ENCODE data around the gene OR6B1. TPM values are rescaled to one million over a fixed set of nuclear protein-coding genes. Genes with fewer than 3 reads are reported as not detected.

The OR6B1 gene
- total and polyA plus RNA-seq, 4 donors: not detected

DNA sequence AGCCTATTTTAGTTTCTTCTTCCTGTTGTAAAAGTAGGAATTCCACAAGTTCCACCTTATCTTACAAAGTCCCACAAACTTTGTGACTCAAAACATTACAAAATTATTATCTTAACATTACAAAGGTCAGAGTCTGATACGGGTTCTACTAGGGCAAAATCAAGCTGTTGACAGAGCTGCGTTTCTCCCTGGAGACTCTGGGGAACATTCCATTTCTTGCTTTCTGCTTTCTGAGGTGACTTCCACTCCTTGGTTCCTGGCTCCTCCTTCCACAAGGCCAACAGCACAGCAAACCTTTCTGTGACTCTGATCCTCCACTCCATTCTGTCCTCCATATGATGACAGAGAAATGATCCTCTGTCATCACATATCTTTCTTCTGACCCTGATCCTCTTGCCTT, 34.8 kb upstream of the OR6B1 start:
- no peaks in the 10 kb centered on the region for H3K4me1 ChIP-seq (ENCODE audit: control insufficient read depth in 5 of 5, insufficient read depth in 5 of 5, low read length in 5 of 5)
- ATAC-seq (ENCODE audit: insufficient read depth, low FRiP score) (no peak), DNase-seq (no peak)
- WGBS, 2 donors: 71 to 84% methylated on average over 2 of the region's 2 CpGs
- no peak overlapping the region for H3K4me3 ChIP-seq
- H3K36me3 ChIP-seq (ENCODE audit: control insufficient read depth in 4 of 4, insufficient read depth in 4 of 4, low read length in 4 of 4): no peaks in the 10 kb centered on the region
- H3K9ac ChIP-seq (ENCODE audit: insufficient read depth in 1 of 2, low read length in 2 of 2): no peak overlapping the region
- no peaks in the 10 kb centered on the region for H3K9me3 ChIP-seq (ENCODE audit: control insufficient read depth in 4 of 4, insufficient read depth in 3 of 4, low read length in 3 of 4)
- no peaks in the 10 kb centered on the region for H3K27me3 ChIP-seq (ENCODE audit: control insufficient read depth in 3 of 3, insufficient read depth in 3 of 3, low read length in 2 of 3)
- TF ChIP-seq, protein P1, sequence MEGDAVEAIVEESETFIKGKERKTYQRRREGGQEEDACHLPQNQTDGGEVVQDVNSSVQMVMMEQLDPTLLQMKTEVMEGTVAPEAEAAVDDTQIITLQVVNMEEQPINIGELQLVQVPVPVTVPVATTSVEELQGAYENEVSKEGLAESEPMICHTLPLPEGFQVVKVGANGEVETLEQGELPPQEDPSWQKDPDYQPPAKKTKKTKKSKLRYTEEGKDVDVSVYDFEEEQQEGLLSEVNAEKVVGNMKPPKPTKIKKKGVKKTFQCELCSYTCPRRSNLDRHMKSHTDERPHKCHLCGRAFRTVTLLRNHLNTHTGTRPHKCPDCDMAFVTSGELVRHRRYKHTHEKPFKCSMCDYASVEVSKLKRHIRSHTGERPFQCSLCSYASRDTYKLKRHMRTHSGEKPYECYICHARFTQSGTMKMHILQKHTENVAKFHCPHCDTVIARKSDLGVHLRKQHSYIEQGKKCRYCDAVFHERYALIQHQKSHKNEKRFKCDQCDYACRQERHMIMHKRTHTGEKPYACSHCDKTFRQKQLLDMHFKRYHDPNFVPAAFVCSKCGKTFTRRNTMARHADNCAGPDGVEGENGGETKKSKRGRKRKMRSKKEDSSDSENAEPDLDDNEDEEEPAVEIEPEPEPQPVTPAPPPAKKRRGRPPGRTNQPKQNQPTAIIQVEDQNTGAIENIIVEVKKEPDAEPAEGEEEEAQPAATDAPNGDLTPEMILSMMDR (IDR thresholded peaks at IDR 0.05; ENCODE audit: control extremely low read depth, extremely low read depth): no peak
- H3K27ac ChIP-seq (ENCODE audit: low read depth in 1 of 2, low read length in 1 of 2): no peak overlapping the region

DNA sequence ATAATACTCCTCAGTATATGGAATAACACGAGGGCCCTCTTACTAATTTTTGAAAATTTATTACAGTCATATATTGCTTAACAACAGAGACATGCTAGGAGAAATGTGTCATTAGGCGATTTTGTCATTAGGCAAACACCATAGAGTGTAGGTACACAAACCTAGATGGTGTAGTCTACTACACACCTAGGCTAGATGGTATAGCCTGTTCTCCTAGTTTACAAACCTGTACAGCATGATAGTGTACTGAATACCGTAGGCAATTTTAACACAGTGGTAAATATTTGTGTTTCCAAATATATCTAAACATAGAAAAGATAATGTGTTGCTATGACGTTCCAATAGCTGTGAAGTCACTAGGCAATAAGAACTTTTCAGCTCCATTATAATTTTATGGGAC, 32.7 kb upstream of the OR6B1 start:
- TF ChIP-seq, protein P1 (IDR thresholded peaks at IDR 0.05; ENCODE audit: control extremely low read depth, extremely low read depth): no peak
- no peak for ATAC-seq (ENCODE audit: insufficient read depth, low FRiP score)
- Histone ChIP-seq H3K27me3 (ENCODE audit: control insufficient read depth in 3 of 3, insufficient read depth in 3 of 3, low read length in 2 of 3) (no peaks in the 10 kb centered on the region), H3K36me3 (ENCODE audit: control insufficient read depth in 4 of 4, insufficient read depth in 4 of 4, low read length in 4 of 4) (no peaks in the 10 kb centered on the region), H3K9ac (ENCODE audit: insufficient read depth in 1 of 2, low read length in 2 of 2) (no peak overlapping the region), H3K4me1 (ENCODE audit: control insufficient read depth in 5 of 5, insufficient read depth in 5 of 5, low read length in 5 of 5) (no peaks in the 10 kb centered on the region), H3K27ac (ENCODE audit: low read depth in 1 of 2, low read length in 1 of 2) (no peak overlapping the region), H3K9me3 (ENCODE audit: control insufficient read depth in 4 of 4, insufficient read depth in 3 of 4, low read length in 3 of 4) (peaks cover 0 to 4% (median 0%) of the 10 kb centered on the region in 4 donors), H3K4me3 (no peak overlapping the region)
- no peak for DNase-seq
- 66 to 83% methylated on average over 4 of the region's 4 CpGs for WGBS, 2 donors

DNA sequence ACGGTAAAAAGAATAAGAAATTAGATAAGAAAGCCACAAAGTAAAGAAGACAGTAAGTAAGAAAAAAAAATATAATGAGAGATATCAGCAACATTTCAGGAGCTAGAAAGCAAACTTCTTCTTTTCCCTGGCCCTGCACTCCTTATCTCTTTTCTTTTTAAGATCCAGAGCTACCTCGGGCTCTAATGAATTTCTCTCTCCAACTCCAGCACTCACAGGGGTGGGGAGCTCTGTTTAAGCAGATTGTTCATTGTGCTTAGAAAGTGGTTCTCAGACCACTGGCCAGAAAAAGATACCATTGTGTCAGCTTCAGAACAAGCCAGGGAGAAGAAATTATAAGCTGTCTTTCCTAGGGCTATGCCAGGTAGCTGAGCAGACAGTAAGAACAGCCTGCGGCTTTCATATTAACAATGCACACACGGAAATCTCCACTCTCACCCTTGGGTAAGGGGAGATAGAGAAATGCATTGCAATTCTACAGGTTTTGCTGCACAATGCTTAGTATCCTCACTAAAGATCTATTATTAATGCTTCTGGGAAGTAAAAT, 26.2 kb upstream of the OR6B1 start:
- peaks cover 0 to 4% (median 0%) of the 10 kb centered on the region in 4 donors for H3K9me3 ChIP-seq (ENCODE audit: control insufficient read depth in 4 of 4, insufficient read depth in 3 of 4, low read length in 3 of 4)
- no peak overlapping the region for H3K4me3 ChIP-seq
- ATAC-seq (ENCODE audit: insufficient read depth, low FRiP score): no peak
- DNase-seq: no peak
- 65 to 73% methylated on average over 4 of the region's 4 CpGs for WGBS, 2 donors
- H3K4me1 ChIP-seq (ENCODE audit: control insufficient read depth in 5 of 5, insufficient read depth in 5 of 5, low read length in 5 of 5): no peaks in the 10 kb centered on the region
- TF ChIP-seq, protein P1 (IDR thresholded peaks at IDR 0.05; ENCODE audit: control extremely low read depth, extremely low read depth): no peak
- H3K27ac ChIP-seq (ENCODE audit: low read depth in 1 of 2, low read length in 1 of 2): no peak overlapping the region
- no peaks in the 10 kb centered on the region for H3K36me3 ChIP-seq (ENCODE audit: control insufficient read depth in 4 of 4, insufficient read depth in 4 of 4, low read length in 4 of 4)
- no peaks in the 10 kb centered on the region for H3K27me3 ChIP-seq (ENCODE audit: control insufficient read depth in 3 of 3, insufficient read depth in 3 of 3, low read length in 2 of 3)
- no peak overlapping the region for H3K9ac ChIP-seq (ENCODE audit: insufficient read depth in 1 of 2, low read length in 2 of 2)

DNA sequence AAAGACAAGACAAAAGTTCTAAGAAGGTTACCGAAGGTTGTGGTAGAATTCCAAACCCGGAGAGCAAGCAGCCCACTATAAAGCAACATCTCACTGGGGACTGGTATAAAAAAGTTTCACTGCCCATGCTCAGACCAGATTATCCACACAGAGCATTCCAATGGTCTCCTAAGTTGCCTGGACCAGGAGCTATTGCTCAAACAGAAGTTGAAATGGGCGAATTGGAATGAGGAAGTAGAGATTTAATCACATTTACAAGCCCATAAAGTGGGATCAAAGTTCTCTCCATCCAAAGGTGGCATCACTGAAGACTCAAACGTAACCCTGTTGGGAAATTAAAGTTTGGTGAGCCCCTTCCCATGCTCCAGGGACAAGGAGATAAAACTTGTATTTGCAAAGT, 25.7 kb upstream of the OR6B1 start:
- DNase-seq (no peak), ATAC-seq (ENCODE audit: insufficient read depth, low FRiP score) (no peak)
- Histone ChIP-seq H3K27ac (ENCODE audit: low read depth in 1 of 2, low read length in 1 of 2) (no peak overlapping the region), H3K9ac (ENCODE audit: insufficient read depth in 1 of 2, low read length in 2 of 2) (no peak overlapping the region), H3K4me1 (ENCODE audit: control insufficient read depth in 5 of 5, insufficient read depth in 5 of 5, low read length in 5 of 5) (no peaks in the 10 kb centered on the region), H3K9me3 (ENCODE audit: control insufficient read depth in 4 of 4, insufficient read depth in 3 of 4, low read length in 3 of 4) (peaks cover 0 to 4% (median 0%) of the 10 kb centered on the region in 4 donors), H3K27me3 (ENCODE audit: control insufficient read depth in 3 of 3, insufficient read depth in 3 of 3, low read length in 2 of 3) (no peaks in the 10 kb centered on the region), H3K36me3 (ENCODE audit: control insufficient read depth in 4 of 4, insufficient read depth in 4 of 4, low read length in 4 of 4) (no peaks in the 10 kb centered on the region), H3K4me3 (no peak overlapping the region)
- WGBS, 2 donors: 76% methylated on average over 4 of the region's 4 CpGs
- TF ChIP-seq, protein P1 (IDR thresholded peaks at IDR 0.05; ENCODE audit: control extremely low read depth, extremely low read depth): no peak
